Vagina (tissue), 2 donors: Measurements from ENCODE around the gene PRKCB.

ENCODE experiments used
- CTCF ChIP-seq, 3 experiments: fragments of 450-650 bp in 2 of 3; fragments of 200-600 bp in 1 of 3; sonication (generic) in 1 of 3; IDR thresholded peaks; one replicate each; pipeline ENCODE4 v1.5.1; 2017 to 2019; ENCODE audit warnings: antibody characterized with exemption in 3 of 3, mild to moderate bottlenecking in 2 of 3, moderate library complexity in 2 of 3
- POLR2A ChIP-seq, 2 donors: fragments of 450-650 bp; IDR thresholded peaks; one replicate each; pipeline ENCODE4 v1.6.1; 2017; ENCODE audit warnings: antibody characterized with exemption in 2 of 2, mild to moderate bottlenecking in 2 of 2, moderate library complexity in 2 of 2

- no peak for TF ChIP-seq CTCF (IDR thresholded peaks at IDR 0.05)
- no peak for TF ChIP-seq POLR2A (IDR thresholded peaks at IDR 0.05)
These were observed 95.4 kb downstream of the PRKCB start for GRCh38 chr16:23931199-23931598.
